ENCODE results near the gene ANTXRL. TPM values are rescaled to one million over a fixed set of nuclear protein-coding genes. Genes with fewer than 3 reads are reported as not detected.

The ANTXRL gene
- total RNA-seq, 3 donors from 2014 or later = not detected

- intact Hi-C loops (cut with DNase I, micrococcal nuclease) = loop anchor here in 1 of 2 donors (10.0 kb wide), 1 partner anchor 185 kb away; no protein-coding TSS in a partner anchor
- Histone ChIP-seq H3K36me3 (ENCODE audit: low read depth) (no peaks in the 10 kb centered on the region), H3K4me1 (ENCODE audit: low read depth) (peaks cover 6% of the 10 kb centered on the region), H3K4me3 (no peak overlapping the region), H3K9me3 (no peaks in the 10 kb centered on the region)
- TF ChIP-seq CTCF (IDR thresholded peaks at IDR 0.05) = no peak
- no peak for ATAC-seq
- no peak for DNase-seq
These were observed 2.5 kb downstream of the ANTXRL start for GRCh38 chr10:46289209-46289810.

- no peak for ATAC-seq
These were observed 3.5 kb downstream of the ANTXRL start for GRCh38 chr10:46290101-46290886.

GRCh38 chr10:46291817-46292572, 5.2 kb downstream of the ANTXRL start:
- Histone ChIP-seq H3K36me3 (ENCODE audit: low read depth) (no peaks in the 10 kb centered on the region), H3K4me3 (no peak overlapping the region), H3K4me1 (ENCODE audit: low read depth) (peaks cover 3% of the 10 kb centered on the region), H3K9me3 (no peaks in the 10 kb centered on the region)
- DNase-seq = peak; percentile 40
- TF ChIP-seq CTCF (IDR thresholded peaks at IDR 0.05) = no peak
- intact Hi-C loops (cut with DNase I, micrococcal nuclease) = no loop called here
- ATAC-seq = peak; percentile 70

More at GRCh38 chr10:46290101-46290886, 3.5 kb downstream of the ANTXRL start:
- DNase-seq = peak in 1 of 3 donors; percentile 5
- H3K36me3 ChIP-seq (ENCODE audit: low read depth) = no peaks in the 10 kb centered on the region
- H3K4me3 ChIP-seq = no peak overlapping the region
- peaks cover 3% of the 10 kb centered on the region for H3K4me1 ChIP-seq (ENCODE audit: low read depth)
- intact Hi-C loops (cut with DNase I, micrococcal nuclease) = no loop called here
- no peaks in the 10 kb centered on the region for H3K9me3 ChIP-seq
- no peak for TF ChIP-seq CTCF (IDR thresholded peaks at IDR 0.05)

- H3K9me3 ChIP-seq = no peaks in the 10 kb centered on the region
- DNase-seq = peak in 1 of 3 donors; percentile 17
- no peaks in the 10 kb centered on the region for H3K36me3 ChIP-seq (ENCODE audit: low read depth)
- no peak overlapping the region for H3K4me3 ChIP-seq
- intact Hi-C loops (cut with DNase I, micrococcal nuclease) = no loop called here
- TF ChIP-seq CTCF (IDR thresholded peaks at IDR 0.05) = no peak
- peaks cover 3% of the 10 kb centered on the region for H3K4me1 ChIP-seq (ENCODE audit: low read depth)
- ATAC-seq = no peak
These were observed 5.8 kb downstream of the ANTXRL start for GRCh38 chr10:46292573-46293023.

GRCh38 chr10:46293228-46293627, 6.4 kb downstream of the ANTXRL start:
- ATAC-seq (no peak), DNase-seq (no peak)
- Histone ChIP-seq H3K9me3 (no peaks in the 10 kb centered on the region), H3K36me3 (ENCODE audit: low read depth) (no peaks in the 10 kb centered on the region), H3K4me1 (ENCODE audit: low read depth) (peaks cover 3% of the 10 kb centered on the region), H3K4me3 (no peak overlapping the region)
- intact Hi-C loops (cut with DNase I, micrococcal nuclease) = no loop called here
- no peak for TF ChIP-seq CTCF (IDR thresholded peaks at IDR 0.05)

All from mucosa of descending colon (tissue), 3 donors.